Measurements from ENCODE around the gene MFNG.

MFNG gene

DNA sequence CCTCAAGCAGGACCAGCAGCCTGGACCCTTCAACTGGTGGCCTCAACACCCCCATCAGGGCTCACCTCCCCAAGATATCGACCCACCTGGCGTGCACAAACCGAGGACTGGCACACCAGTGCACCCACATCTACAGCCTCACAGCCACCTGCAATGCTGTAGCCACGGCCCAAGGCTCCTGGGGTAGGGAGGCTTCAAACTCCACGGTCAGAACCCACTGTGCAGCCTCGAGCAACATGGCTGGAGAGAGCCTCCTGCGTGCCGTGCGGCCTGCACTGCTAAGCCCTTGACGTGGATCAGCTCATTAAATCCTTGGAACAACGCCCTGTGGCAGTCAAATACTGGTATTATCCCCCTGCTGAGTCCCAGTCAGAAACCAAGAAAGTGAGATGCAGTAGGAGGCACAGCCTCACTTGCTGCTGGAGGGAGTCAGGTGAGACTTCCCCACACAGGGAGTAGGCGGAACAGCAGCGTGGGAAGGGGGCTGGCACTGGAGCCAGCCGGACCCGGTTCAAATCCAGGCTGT lies 28.4 kb upstream of the MFNG start:
- DNase-seq = no peak

DNA sequence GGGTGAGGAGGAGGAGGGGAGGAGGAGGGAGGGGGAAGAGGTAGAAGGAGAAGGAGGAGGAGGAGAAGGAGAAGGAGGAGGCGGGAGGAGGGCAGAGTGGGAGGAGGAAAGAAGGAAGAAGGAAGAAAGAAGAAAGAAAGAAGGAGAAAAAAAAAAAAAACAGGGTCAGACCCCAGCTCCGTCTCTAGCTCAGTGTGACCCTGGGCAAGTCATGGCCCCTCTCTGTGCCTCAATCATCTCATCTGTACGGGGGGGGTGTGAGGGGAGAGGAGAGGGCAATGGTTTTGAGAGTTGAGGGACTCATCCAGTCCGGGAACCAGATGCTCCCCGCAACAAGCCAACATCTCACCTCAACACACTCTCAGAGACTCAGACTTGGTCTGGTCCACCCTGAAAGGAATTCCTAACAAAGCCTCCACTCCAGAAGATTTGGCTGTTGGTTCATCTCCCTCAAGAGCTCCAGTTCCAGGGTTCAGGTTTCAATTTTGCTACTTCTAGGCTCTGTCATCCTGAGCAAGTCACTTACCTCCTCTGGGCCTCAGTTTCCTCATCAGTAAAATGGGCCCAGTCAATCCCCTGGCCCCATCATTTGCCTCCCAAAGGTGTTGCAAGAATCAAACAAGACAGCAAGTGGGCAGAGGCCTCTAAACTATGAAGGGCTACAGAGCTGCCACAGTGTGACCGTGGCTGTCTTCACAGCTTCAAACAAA lies 25.4 kb upstream of the MFNG start:
- no peak for DNase-seq

DNA sequence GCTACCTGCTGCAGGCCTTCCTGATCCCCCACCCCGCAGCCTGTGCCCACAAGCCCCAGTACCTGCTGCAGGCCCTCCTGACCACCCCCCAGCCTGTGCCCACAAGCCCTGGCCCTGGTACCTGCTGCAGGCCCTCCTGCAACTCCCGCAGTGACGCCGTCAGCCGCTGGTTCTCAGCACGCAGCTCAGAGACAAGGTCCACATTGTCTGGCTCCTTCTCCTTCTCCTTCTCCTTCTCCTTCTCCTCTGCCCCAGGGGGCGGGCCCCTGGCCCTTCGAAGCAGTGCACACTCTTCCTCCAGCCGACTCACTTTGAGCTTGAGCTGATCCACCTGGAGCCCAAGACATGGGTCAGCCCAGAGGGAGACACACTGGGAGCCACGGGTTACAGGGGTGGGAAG lies 23.9 kb upstream of the MFNG start:
- no peak for DNase-seq

DNA sequence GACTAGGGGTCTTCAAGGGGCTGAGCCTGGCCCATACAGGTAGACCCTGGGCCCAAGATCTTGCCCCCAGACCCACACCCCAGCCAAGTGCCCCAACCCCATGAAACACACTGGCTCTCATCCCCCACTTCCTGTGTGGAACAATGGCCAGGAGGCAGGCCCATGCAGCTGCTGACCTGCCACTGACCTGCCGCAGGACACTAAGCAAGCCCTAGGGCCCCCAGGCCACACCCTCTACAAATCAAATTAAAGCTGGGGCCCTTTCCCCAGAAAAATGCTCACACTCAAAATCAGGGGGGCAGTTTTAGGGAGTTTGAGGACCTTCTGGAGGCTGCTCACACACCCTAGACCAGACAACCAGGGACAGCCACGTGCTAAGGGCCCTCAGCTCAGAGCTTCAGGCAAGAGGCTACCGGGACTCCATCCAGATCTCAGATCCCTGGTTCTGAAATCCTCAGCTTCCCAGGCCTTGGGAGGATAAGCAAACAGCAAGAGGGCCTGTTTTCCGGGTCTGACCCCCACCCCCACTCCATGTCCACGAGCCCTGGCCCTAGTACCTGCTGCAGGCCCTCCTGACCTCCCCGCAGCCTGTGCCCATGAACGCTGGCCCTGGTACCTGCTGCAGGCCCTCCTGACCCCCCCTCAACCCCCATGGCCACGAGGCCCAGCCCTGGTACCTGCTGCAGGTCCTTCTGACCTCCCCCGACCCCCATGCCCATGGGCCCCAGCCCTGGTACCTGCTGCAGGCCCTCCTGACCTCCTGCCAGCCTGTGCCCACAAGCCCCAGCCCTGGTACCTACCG lies 23.1 kb upstream of the MFNG start:
- DNase-seq = no peak

DNA sequence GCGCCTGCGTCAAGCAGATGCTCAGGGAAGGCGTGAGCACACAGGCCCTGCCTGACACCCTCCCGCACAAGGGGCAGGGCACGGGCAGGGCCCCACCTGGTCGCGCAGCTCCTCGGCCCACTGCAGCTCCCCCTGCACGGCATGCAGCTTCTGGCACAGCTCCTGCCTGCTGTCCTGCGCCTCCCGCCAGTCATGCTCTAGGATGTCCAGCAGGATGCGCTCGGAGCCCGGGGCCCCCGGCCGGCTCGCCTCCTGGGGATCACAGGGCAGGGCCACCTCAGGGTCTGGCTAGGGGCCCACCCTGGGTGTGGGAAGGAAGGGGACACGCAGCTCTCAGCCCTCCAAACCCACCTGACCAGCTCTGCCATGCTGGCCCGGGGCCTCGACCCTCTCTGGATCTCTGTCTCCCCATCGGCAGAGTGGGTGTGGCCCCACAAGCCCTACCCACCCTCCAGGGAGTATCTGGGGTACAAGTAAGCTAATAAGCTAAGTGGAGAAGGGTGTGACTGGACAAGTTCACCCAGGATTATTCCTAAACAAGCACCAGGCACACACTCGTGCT lies 22.3 kb upstream of the MFNG start:
- no peak for DNase-seq

DNA sequence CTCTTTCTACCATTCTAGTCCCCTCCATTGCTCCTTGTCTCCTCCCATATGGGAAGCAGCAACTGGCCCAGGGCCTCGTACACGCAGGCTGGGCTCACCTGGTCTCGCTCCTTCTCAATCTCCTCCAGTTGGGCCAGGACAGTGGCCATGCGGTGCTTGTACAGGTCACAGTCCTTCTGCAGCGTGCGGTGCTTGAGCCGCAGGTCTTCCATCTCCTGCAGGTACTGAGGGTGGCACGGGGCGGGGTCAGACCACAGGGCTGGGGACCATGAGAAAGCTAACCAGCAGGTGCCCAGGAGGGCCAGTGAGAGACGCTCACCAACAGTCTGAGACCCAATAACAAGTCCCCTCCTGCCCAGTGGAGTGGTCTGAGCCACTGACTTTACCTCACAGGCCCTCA lies 21.5 kb upstream of the MFNG start:
- no peak for DNase-seq

DNA sequence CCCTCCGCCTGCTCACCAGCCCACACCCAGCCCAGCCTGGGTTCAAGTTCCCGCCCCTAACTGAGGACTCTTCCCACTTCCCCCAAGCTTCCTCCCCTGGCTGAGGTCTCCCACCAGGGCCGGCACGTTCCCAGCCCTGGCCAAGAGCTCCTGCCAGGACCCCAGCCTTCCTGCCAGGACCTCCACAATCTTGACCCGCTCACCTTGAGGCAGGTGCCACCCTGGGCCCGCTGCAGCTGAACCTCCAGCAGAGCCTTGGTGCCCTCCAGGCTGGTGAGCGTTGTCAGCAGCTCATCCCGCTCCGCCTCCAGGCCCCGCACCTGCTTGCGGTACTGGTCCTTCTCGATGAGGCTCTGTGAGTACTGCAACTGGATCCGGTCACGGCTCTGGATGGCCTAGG lies 19.8 kb upstream of the MFNG start:
- no peak for DNase-seq

DNA sequence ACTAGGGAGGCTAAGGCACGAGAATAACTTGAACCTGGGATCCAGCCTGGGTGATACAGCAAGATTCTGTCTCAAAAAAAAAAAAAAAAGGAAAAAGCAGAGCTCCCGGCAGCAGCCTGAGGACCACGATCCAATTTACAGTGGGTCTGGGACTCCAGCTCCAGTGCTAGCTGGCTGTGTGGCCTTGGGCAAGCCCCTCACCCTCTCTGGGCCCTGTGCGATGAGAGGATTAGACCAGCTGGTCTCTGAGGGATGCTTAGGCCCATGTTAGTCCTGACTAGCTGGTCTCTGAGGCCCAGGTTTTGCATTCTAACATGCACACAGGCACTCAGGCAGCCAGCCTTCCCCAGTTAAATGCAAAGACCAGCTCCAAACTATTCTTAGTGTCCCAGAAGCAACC lies 19.4 kb upstream of the MFNG start:
- DNase-seq = no peak

DNA sequence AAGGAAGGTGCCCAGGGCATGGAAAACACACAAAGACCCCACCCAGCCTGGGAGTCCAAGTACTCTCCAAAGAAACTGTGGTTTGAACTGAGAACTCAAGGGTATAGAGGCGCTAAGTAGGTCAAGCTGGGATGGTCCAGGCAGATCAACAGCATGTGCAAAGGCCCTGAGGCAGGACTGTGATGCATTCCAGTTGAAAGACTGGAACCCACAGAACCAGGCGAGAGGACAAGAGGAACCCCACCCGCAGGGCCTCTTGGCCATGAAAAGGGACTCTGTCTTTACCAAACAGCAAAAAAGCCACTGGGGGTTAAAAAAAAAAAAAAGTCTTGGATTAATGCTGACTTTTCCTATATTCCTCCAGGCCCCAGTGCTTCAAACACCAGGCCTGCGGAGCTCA lies 18.8 kb upstream of the MFNG start:
- DNase-seq = no peak

DNA sequence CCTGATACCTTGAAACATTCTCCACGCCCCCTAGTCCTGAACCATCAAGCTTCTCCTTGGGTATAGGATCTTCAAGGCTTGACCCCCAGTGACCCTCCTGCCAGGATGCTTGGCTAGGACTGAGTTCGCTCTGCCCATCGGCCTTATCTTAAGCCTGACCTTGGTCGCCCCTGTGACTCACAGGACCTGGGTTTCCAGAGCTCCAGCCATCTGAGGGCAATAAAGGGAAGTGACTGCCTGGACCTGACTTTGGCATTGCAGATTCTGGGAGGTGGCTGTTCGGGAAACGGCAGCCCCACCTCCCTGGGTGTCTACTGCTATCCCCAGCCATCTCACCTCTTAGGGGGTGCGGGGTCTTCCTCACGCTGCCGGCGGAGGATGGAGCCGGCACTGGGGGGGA lies 17.7 kb upstream of the MFNG start:
- DNase-seq = no peak

DNA sequence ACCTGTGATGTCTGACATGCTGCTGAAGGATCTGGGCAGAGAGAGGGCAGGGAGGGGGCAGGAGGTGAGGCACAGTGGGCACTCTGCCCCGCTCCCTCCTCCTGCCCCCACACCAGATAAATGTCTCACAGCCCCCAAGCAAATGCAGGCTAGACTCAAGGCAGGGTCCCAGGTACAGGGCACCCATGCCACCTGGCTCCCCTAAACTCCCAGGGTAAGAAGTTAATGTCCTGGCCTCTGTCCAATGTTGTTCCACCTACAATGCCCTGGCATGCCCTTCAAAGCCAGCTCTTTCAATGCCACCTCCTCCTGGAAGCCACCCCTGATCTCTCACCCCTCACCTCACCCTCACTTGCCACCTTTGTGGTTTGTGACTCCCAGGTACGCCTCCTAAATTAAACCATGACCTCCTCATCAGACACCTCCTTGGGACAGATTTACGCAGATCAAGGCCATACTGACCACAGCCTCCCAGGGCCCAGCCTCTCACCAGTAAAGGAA lies 17.0 kb upstream of the MFNG start:
- DNase-seq = no peak

DNA sequence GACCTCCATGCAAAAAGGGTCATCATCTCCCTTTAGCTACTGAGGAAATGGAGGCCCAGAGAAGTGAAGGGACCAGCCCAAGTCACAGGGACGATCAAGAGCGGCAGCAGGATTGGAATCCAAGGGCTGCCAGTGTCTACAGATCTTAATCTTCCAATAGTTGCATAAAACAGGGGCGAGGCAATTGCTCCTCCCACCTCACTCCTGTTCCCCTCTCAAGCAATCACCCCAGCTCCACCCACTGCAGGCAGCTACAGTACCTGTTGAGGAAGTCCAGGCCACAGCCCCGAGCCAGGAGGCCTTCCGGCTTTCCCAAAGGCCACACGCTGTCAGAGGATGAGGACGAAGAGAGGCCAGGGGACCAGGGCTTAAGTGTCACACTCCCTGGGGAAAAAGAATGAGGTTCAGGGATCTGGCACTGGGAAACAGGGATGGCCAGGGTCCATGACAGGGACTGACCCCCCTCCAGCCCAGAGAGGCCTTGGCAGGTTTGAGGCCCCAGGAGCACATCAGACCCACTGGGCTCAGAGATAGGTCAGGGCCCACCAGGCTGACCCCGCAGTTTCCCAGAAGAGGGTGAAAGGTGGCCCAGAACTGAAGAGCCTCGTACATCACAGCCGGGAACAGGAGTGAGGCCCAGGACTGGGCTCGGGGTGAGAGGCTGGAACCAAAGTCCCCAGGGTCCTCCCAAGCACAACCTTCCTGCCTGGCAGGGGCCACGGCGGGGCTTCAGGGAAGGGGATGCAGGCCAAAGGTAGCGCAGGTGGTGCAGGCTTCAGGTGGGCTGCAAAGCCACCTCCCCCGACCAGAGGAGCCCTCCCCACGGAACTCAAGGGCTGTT lies 16.4 kb upstream of the MFNG start:
- no peak for DNase-seq

DNA sequence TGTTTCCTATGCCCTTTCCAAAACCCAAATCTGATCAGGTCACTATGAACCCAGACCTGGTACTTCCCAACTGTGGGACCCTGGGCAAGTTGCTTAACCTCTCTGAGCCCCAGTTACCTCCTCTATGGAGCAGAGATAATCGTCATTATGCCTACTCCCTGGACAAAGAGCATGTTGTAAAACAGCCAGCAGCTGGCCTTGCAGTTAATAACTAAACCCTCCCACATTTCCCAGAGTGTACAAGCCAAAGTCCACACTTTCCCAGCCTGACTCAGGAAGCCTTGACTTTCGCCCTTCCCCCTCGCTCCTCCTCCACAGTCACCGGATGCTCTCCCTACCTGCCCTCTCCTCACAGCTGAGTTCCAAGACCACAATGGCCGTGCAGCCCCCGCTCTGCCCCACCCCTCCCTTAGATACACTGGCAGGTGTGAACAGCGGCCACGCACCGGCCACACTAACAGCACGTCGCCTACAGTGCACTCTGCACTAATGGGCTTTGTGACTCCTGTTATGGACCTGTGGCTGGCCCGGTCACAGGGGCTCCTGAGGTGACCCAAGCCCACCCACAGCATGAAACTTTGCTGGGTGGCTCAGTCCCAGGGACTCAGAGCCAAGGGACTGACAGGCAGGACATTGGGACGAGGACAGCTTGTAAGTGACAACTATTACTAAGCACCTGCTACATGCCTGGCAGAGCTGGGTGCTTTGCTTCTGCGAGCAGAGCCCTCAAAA lies 15.6 kb upstream of the MFNG start:
- no peak for DNase-seq

DNA sequence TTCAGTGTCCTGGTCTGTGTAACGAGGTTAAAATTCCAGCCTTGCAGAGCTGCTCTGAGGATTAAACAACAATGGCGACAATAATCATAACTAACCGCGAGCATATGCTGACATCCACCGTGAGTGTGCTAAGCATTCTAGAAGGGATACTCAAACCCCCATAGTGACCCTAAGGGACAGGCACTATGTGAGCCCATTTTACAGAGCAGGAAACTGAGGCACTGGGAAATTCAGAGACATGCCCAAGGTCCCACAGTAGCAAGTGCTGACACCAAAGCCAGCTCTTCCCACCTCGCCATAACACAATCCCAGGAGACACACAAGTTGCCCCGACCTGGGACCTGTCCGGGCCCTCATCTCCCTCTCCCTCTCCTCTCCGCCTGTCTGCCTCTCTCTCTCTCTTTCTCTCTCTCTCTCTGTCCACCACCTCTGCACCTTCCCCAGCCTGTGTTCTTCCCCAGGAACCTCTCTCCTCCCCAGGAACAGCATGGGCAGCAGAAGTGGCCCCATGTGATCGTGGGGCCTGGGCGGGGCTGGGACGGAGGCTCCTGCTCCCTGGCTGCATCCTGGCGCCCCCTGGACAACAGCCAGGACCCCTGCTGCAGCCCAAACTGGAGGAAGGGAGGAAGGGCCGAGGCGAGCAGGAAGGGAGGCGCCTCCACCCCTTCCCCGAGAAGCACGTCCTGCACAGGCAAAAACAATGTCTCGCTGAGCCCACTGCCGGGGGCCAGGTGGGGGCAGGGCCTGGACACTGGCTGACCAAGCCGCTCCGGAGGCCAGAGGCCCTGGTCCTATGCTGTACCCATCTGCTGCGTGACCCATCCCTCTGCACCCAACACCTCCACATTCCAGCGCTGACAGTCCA lies 14.8 kb upstream of the MFNG start:
- no peak for DNase-seq

DNA sequence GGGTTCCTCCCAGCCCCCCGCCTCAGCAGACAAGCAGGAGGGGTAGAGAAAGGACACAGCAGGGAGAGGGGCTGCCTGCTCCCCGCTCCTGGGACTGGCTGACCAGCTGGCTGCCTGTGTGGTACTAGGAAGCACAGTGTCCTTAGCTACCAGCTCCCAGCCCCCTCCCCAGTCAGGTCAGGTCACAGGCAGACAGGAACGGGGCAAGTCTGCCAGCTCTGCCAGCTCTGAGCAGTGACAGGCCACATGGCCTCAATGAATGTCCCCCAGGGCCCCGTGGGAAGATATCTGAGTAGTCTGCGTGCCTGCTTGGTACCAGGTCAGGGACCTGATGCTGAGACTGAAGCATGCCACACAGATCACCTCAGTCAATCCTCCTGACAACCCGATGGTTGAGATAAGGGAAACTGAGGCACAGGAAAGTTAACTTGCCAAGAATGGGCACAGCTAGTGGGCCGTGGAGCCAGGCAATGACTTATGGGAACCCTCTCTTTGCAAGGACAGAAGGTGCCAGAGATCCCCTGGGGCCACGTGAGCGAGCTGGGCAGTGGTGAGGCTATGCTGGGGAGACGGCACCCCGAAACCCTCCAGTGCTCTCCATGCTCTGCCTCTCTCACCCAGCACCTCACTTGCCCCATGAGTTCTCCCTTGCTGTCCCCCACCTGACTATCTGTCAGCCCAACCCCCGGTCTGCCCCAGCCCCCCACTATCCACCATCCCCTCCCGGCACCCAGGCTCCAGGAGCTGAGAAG lies 13.8 kb upstream of the MFNG start:
- no peak for DNase-seq

DNA sequence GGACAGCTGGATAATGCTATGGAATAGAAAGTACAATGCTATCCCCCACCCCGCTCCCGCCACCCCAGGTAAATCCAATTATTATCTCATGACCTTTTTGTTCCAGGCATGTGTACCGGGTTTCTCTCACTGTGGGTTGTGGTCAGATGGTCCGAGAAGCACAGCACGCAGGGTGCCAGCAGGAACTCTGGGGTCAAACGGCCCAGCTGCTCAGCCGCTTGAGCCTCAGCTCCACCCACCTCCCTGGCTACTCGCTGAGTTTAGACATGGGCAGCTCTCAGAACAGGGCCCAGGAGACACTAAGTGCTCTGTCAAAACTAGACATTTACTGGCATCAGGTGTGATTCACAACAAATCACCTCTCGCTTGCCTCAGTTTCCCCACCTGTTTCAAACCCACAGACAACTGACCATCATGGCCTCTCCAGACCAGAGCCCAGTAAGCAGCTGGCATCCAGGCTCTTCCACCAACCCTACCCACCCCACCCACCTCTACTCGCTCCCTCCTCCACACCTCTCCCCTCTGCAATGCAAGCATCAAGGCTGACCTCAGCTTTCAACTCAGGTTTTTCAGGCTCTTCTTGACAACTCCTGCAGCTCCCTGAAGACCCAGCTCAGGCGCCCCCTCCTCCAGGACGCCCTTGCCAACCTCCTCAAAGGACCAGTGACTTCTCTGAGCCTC lies 13.0 kb upstream of the MFNG start:
- no peak for DNase-seq

DNA sequence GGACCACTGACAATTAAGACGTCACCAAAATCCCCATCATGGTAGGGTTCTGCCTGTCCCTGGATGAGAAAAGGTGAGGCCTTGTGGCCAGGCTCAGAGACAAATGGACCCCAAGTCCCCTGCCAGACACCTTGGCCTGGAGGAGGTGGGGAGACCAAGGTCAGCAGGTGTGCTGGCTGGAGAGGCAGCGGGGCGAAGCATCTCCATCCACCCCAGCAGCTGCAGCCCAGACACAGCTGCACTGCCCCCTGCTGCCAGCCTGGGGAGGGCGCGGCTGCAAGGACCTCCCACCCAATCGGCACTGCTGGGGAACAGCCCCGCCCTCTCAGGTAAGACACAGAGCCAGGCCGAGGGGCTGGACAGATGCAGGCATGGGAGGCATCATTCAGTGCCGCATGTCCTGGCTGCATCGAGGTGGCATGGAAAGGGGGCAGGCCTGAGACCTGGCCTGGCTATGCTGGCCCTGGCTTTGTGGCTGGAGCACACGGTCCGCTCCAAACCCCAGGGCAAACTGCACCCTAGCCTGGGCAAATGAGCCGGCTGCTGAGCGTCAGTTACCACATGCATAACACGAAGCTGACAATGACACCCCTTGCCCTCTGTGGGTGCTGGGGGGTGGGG lies 12.2 kb upstream of the MFNG start:
- DNase-seq = no peak

DNA sequence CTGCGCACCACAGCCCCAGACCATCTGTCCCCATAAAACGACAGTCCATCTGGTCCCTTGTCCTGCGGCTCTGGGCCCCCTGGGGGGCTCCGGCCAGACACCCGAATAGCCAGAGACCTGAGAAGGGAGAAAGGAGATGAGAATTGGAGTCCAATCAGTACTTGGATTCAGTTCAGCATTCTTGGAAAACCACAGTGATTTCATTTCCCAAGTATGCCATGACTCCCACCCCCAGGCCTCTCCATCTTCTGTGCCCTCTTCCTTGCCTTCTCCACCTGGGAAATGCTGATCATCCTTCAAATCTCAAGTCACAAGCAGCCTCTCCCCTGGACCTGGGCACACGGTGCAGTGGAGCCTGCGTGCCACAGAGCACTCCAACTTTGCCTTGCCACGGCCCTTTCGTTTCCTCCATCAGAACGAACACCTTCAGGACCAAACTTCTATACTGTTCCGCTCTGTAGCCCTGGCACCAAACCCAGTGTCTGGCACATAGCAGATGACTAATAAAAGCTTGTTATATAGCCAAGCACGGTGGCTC lies 10.9 kb upstream of the MFNG start:
- no peak for DNase-seq
